HG03439 (cell line): ENCODE measurements around the gene NTM.

Experiments used
- ATAC-seq: cut with Tn5 transposase; IDR thresholded peaks from one replicate; pipeline ENCODE4 v1.9.1; 2021; ENCODE audit warnings: mild to moderate bottlenecking, moderate library complexity; ENCODE audit not compliant: unreplicated experiment

Gene NTM

DNA sequence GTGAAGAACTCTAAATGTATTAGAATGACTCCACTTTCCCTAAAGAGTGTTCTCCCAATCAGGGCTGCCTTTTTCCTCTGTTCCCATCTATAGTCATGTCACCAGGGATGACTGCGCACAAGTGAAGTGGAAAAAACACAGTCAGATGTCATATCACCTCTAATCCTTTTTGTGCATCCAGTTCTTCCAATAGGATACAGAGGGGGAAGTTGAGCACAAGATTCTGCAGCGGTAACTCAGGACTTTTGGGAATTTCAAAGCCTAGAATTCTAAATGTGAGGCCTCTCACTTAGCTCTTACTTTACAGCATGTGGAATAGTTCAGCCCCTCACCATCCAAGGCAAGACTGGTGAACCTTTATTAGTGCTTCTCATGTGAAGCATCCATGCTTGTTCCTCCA is 602.6 kb downstream of the NTM start:
- ATAC-seq, result no peak

DNA sequence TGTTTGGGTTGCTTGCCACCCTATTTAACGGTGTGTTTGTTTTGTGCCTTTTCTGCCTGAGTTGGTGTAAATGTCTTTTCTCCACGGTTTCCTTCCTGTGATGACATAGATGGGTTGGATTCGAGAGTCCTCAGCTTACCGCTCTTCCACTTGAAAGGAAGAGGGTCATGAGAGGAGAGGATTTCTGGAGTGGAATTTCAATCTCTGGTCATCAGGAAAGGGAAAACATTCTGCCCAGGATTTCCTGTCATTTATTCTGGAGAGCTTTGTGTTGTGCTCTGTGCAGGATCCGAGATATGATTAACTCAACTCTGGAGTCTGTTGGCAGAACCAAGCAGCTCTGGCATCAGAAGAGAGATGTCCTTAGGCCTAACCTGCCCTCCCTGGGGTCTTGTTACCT is 605.2 kb downstream of the NTM start:
- no peak for ATAC-seq

DNA sequence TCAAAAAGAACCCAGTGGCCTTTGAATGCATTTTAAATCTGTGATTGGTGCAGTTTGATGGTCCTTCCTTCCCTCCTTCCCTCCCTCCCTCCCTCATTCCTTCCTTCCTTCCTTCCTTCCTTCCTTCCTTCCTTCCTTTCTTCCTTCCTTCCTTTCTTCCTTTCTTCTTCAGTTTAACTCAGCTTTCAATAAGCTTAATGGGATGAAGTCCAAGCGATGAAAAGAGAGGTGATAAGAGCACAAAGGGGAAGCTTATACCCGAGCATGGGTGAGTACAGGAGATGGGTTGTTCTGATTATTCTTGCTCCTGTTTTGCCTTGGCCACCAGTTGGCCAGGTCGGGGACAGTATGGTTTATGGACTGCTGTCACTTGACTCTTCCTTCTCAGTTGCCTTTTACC is 605.6 kb downstream of the NTM start:
- ATAC-seq, result no peak

DNA sequence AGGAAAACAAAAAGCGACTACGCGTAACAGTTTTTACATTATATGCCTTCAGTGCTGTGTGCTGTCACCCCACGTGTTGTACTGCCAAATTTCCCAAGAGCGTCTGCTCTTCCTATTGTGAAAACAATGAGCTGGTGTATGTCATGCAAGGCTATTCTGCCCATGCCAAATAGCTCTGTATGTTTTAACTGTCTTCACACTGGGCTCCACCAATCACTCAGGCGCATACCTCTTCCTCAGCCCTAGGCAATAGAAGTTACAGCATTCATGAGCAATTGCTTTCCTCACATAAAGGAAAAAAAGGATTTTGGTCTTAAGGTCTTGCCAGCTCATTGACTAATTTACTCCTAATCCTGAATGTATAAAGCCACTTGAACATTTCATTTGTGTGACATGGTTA is 606.8 kb downstream of the NTM start:
- ATAC-seq, result no peak

DNA sequence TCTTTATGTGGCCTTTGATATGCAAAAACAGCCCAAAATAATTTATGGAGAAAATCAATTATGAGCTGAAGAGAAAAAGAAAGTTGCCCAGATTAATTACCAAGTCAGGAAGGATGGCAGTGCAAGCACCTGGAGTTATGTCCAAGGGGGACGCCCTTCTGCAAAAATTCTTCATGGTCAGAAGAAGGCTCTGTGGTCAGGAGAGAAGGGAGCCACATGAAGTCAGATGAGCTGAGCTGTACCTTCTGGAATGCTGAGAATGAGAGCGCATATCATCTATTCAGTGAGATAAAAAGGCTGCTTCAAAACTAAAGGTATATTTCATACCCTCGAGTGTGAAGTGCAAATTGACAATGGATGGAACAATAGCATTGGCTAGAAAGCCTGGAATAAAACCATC is 607.4 kb downstream of the NTM start:
- no peak for ATAC-seq

DNA sequence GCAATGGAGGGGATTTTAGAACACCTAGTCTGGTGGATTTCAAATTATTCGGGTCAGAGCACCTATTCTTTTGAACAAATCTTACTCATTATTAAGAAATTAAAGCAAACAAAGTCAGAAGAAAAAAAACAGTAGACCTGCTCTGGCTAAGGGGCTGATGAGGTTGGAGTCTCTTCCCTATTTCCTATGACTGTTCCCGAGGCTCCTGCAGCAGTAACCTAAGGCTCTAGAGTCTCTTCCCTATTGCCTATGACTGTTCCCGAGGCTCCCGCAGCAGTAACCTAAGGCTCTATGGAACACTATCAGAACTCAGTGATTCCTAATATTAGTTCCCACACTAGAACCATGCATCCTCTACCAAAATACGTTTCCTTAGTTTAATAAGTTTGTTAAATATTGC is 607.9 kb downstream of the NTM start:
- no peak for ATAC-seq

DNA sequence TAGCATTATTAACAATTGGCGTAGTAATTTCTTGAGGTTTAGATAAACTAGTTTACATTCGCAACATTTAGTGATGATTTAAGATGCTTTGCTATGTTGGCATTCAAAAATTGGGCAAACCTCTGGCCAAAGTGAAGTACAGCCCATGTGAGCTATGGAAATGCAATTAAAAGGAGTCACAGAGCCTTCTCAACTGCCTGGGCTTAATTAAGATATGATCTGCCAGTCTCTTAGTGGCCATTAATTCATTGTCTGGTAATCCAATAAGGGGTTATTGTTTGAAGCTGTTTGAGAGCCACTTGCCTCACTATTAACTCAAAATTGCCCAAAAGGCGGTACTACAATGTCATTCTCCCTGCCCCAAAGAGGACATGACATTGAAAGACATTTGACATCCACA is 608.9 kb downstream of the NTM start:
- ATAC-seq, result no peak

DNA sequence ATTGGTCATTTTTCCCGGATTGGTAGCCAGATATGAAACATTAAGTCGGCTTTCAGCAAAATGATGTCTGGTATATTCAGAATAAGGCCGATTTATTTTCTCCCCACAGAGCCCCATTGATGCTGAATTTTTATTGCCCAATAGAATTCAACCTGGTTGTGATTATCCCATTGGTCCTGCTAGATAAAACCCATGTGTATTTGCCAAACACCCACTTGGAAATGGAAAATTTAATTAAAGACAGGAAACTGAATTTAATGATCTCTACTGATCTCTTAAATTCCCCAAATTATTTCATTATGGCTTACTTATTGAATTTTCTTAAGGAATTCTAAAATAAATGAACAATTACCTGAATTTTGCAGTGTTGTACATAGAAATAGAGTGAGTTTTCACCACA is 609.8 kb downstream of the NTM start:
- ATAC-seq, result no peak

DNA sequence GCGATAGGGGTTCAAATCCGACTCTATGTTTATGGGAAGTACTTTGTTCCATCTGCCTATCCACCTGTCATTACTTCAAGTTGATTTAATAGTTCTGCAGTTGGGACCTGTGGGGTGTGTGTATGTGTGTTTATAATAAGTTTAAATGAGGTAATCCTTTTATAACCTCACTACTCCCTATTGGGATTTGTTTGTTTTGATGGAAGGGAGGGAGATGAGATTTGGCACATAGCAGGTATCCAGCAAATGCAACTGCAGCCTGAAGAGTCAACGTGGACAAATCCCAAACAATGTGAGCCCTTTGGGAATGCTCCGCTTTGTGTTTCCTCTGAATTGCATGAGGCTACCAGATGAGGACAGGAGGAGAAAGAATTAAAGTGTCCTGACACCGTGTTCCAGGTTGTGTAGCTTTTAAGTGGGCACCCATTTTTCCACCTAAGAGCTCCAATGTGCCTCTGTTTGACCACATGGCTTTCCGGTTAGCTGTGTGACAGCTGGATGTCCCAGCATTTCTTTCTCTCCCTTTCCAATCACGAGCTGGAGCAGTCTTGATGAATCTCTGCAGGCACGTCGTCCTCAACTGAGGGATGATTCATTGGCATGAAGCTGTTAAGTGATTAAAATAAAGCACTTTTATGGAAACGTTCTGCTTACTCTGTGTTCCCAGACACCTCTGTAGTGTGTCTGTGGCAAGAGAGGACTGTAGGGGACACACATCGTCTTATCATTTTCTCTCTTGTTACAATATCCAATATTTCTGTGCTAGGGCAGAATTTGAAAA is 610.7 kb downstream of the NTM start:
- no peak for ATAC-seq

DNA sequence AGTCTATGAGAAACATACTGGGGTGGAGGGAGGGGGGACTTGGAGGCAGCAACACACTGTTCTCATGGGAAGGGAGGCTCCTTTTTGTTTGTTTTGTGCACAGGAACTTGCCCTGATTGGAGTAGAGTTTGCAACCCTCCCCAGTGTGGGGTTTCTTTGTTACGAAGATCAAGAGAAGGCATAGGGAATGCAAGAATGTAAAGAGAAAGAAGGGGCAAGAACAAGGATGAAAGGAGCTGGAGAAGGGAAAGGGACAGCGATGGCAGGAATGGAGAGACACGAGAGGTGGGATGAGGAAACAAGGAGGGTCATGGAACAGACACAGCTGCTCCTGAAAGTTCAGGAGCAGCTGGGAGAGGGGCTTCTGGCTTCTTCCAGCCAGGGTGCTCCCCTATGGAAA is 611.7 kb downstream of the NTM start:
- ATAC-seq, result no peak

DNA sequence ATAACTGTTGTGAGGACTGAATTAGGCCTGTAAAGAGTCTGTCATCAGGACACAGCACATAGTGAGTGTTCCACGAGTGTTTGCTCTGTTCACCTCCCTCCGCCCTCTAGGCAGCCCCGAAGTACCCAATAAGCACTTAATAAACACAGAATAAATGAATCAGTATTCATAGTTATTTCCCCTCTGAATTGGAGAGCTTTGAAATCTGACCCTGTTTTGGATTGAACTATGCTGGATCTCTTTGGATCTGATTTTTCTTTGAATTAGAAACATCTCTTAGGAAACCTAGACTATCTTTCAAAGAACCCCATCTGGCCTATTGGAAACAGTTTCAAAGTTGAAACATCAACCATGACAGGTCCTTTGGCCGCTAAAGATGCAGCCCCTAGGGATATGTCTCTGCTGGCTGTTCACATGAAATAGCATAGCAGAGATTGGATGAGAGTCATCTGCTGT is 615.5 kb downstream of the NTM start:
- ATAC-seq, result no peak

DNA sequence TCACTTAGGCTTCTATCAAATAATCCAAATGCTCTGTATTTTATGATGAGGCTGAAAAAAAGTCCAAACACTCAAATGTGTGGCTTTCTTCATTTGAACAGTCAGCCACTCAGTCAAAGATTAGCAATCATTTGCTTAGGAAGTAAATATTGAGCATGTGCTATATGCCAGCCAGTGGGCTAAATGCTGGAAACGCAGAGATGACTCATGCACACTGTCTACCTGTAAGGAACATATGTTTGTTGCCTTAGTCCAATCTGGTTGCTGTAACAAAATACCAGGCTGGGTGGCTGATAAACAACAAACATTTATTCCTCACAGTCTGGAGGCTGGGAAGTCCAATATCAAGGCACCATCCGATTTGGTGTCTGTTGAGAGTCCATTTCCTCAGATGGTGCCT is 617.3 kb downstream of the NTM start:
- no peak for ATAC-seq

DNA sequence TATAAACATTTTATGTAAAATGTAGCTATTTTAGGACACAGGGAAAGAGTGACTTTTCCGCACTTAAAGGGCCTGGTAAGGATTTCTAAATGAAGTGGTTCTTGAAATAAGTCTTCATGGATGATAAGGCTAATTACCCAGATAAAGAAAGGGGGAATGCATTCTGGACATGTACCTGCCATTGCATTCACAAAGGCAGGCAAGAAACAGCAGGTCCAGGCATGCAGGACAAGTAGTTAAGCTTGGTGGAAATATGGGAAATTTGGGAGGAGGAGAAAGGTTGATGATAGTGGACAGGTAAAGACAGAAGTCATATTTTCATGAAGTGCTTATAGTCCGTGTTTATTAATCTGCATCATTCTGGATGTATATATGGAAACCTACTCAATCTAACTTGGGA is 621.2 kb downstream of the NTM start:
- ATAC-seq, result no peak

DNA sequence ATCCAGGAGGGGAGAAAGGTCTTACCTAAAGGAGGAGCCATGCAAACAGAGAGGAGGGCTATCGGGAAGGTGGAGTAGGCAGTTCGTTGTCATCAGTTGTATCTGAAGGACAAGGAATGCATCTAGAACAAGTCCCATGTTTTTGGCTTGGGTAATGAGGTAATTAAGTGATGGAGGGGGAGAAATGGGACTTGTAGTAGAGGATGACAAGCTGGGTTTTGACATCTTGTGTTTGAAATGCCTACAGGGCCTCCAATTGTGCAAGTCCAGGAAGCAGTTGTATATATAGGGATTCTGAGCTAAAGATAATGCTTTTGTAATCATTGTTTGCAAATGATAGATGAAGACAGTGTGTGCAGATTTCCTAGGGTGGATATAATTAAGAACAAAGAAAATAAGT is 622.8 kb downstream of the NTM start:
- no peak for ATAC-seq

DNA sequence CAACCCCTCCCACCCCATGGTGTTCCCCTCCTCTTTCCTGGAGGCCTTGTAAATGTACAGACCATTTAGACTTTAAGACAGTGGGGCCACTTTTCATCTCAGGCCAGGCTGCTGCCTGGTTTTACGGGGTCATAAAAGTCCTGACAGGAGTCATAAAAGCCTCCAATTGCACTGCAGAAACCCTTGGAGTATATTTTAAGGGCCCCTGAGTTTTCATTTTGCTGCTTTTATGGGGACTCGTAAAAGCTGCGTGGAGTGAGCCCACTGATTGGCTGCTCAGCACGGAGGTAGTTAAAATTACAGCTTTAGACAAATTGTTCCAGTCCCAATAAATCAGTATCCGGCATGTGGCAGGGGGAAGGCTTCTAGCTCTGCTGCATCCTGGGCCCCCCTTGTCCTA is 627.6 kb downstream of the NTM start:
- no peak for ATAC-seq

DNA sequence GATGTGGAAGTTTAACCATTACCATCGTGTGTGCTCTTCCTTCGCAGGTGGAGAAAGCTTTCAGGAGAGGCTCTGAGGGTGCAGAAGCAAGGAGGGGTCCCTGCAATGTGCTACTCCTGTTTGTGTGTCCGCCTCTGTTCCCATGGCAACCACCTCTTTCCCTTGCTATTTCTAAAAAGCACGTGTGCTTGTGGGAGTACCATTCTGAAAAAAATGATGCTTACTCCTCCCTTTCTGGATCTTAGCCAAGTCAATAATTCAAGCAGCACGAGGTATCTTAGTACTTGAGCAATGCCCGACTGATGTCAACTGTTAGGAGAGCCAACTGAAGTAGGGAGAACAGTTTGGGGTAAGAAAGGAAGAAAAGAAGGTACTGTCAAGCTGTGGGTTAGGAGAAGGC is 628.7 kb downstream of the NTM start:
- ATAC-seq, result no peak

DNA sequence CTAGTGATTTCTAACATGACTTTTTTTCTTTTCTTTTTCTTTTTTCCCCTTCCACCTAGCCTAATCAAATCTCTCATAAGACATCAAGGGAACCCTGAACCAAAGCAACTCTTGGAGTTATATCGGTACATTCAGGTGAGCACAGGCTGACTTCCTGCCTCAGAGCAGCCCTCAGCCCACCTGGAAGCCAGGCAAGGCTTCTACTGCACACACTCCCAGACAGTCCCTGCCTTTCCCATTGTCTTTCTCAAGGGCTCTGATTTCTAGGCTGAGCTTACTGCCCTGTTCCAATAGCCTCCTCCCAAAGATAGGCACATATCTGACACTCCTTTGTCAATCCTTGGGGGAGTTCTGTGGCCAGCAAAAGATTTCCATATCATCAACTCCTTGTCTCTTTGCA is 629.5 kb downstream of the NTM start:
- no peak for ATAC-seq

DNA sequence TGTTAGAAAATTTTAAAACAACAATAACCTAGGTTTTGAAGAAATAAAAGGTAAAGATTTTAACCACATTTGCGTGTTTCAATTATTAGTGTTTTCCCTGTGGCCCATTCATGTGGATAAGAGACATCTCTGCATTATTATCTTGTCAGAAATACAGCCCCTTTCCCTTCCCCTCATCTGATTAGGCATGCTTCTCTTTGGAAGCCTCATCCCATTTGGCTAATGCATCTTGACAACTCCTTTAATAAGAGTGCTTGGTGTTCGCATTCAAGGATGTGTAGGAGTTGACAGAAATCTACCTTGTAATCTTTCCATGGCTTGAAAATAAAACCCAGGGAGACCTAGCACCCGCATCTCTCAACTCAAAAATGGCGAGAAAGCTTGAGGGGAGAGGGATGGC is 635.5 kb downstream of the NTM start:
- no peak for ATAC-seq

DNA sequence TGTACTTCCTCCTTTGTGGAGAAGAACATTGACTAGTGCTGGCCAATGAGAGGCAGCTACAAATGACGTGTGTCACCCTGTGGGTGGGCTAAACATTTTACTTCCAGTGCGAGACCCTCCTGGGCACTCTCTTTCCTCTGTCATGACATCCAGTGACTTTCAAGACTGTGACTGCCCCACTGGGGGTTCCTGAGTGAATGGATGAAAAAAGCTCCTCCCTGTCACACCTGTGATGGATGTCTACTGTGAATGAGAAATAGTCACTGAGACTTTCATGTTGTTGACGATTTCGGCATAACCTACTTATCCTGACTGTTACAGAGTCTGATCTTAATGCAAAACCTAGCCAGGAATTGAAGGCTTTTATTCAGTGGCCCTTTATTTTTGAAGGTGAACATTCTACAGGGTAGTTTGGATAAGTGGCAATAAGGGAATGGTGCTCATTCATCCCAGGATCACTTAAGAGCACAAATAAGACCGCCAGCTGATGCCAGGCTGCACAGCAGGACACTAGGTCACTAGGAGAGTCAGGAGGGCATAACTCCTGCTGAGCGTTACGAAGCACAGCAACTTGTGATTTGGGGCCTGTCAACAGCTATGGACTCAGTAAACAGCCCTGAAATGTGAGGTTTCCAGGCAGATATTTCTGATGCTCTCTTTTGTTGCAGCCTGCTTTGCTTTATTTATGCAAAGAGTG is 636.6 kb downstream of the NTM start:
- ATAC-seq, result no peak

DNA sequence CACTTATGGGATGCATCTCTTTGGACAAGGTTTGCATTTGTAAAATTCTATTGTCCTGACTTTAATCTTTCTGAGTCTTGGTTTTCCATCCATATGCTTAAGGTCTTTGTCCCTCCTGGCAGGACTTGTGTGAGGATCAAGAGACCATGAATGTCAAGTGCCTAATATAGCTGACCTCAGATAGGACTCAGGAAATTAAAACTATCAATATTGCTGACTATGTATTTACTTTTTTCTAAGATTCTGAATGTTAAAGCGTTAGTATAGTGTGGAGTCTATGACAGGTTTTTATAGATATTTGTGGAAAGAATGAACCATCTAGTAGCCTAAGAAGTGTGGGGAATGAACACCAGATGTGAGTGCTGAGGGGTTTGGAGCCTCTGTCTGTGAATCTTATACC is 637.8 kb downstream of the NTM start:
- ATAC-seq, result no peak

DNA sequence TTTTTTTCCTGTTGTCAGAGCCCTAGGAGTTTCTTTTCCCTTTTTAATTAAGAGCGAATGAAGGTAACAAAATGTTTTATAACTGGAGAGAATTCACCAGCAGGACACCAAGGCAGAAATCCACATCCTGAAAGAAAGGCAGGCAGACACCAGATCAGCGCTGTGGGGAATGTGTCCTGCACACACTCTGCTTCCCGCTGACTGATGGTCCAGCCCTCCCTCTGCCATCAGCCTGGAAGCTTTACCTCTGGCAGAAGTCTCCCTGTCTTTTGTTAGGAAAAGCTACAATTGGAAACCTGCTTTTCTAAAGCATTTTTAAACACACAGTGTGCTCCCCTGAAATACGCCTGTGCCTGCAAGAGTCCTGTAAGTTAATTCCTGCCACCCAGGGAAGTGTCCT is 638.5 kb downstream of the NTM start:
- no peak for ATAC-seq

DNA sequence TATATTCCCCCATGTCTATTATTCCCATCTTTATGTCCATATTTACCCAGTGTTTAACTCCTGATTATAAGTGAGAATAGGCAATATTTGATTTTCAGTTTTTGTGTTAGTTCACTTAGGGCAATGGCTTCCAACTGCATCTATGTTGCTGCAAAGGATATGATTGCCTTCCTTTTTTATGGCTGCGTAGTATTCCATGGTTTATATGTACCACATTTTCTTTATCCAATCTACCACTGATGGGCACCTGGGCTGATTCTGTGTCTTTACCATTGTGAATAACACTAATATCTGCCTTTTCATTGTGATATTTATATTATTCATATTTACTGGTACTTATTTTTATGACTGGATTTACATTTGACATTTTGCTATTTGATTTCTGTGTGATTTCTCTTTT is 649.6 kb downstream of the NTM start:
- ATAC-seq, result no peak

DNA sequence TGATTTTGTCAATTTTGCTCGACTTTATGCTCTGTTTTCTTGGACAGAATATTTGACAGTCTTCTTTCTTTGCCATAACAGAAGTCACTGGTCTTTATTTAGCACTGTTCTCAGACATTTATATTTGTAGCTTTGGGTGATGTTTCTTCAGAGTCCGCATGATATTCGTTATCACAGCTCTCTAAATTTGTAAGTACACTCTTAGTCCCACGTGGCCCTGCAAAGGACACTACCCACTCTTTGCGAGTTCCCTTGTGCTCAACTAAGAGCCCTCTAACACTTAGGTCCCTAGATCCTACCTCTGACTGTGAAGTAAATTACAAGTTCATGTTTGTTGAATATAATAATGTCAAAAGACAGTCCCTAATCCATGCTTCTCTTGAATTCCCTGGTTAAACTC is 651.9 kb downstream of the NTM start:
- no peak for ATAC-seq
